ENCODE results near the gene DENND1A. TPM values are rescaled to one million over a fixed set of nuclear protein-coding genes. Genes with fewer than 3 reads are reported as not detected.

Gene DENND1A
- total RNA-seq, 4 donors from 2014 or later = 37.1 to 55.3 (median 50.0) TPM

- no peak for DNase-seq
- Histone ChIP-seq H3K4me3 (no peak overlapping the region), H3K4me1 (no peaks in the 10 kb centered on the region), H3K27me3 (no peaks in the 10 kb centered on the region), H3K9me3 (peaks cover 0 to 9% (median 0%) of the 10 kb centered on the region in 4 donors), H3K36me3 (no peaks in the 10 kb centered on the region), H3K27ac (no peak overlapping the region)
- TF ChIP-seq POLR2A (IDR thresholded peaks at IDR 0.05) = no peak
- TF ChIP-seq, protein P1, sequence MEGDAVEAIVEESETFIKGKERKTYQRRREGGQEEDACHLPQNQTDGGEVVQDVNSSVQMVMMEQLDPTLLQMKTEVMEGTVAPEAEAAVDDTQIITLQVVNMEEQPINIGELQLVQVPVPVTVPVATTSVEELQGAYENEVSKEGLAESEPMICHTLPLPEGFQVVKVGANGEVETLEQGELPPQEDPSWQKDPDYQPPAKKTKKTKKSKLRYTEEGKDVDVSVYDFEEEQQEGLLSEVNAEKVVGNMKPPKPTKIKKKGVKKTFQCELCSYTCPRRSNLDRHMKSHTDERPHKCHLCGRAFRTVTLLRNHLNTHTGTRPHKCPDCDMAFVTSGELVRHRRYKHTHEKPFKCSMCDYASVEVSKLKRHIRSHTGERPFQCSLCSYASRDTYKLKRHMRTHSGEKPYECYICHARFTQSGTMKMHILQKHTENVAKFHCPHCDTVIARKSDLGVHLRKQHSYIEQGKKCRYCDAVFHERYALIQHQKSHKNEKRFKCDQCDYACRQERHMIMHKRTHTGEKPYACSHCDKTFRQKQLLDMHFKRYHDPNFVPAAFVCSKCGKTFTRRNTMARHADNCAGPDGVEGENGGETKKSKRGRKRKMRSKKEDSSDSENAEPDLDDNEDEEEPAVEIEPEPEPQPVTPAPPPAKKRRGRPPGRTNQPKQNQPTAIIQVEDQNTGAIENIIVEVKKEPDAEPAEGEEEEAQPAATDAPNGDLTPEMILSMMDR (IDR thresholded peaks at IDR 0.05) = no peak
These were observed 338.6 kb downstream of the DENND1A start for GRCh38 chr9:123591283-123591682.

DNA sequence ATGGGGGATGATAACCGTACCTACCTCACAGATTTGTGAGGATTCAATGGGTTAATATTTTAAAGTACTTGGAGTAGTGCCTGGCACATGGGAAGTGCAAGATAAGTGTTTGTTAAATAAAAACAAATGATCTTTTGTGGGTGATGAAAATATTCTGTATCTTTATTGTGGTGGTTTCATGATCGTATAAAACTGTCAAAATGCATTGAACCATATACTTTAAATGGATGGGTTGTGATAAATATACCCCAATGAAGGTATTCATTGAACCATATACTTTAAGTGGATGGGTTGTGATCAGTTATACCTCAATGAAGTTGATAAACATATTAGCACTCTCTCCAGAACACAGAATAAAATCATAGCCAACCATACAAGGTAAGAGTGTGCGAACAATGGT, 339.4 kb downstream of the DENND1A start:
- TF ChIP-seq, protein P1 (IDR thresholded peaks at IDR 0.05) = no peak
- TF ChIP-seq POLR2A (IDR thresholded peaks at IDR 0.05) = no peak
- H3K36me3 ChIP-seq = no peaks in the 10 kb centered on the region
- H3K4me3 ChIP-seq = no peak overlapping the region
- H3K4me1 ChIP-seq = no peaks in the 10 kb centered on the region
- no peak overlapping the region for H3K27ac ChIP-seq
- peaks cover 0 to 9% (median 0%) of the 10 kb centered on the region in 4 donors for H3K9me3 ChIP-seq
- no peaks in the 10 kb centered on the region for H3K27me3 ChIP-seq
- DNase-seq = no peak

- TF ChIP-seq, protein P1 (IDR thresholded peaks at IDR 0.05) = no peak
- no peak for TF ChIP-seq POLR2A (IDR thresholded peaks at IDR 0.05)
- H3K4me1 ChIP-seq = no peaks in the 10 kb centered on the region
- no peak overlapping the region for H3K27ac ChIP-seq
- H3K9me3 ChIP-seq = peaks cover 0 to 9% (median 0%) of the 10 kb centered on the region in 4 donors
- H3K4me3 ChIP-seq = no peak overlapping the region
- no peaks in the 10 kb centered on the region for H3K27me3 ChIP-seq
- no peaks in the 10 kb centered on the region for H3K36me3 ChIP-seq
- no peak for DNase-seq
These were observed 340.3 kb downstream of the DENND1A start for GRCh38 chr9:123589361-123590239.

- Histone ChIP-seq H3K36me3 (peaks cover 0 to 15% (median 0%) of the 10 kb centered on the region in 3 donors), H3K9me3 (peaks cover 0 to 9% (median 0%) of the 10 kb centered on the region in 4 donors), H3K4me3 (no peak overlapping the region), H3K4me1 (no peaks in the 10 kb centered on the region), H3K27me3 (no peaks in the 10 kb centered on the region), H3K27ac (no peak overlapping the region)
- no peak for DNase-seq
- TF ChIP-seq, protein P1 (IDR thresholded peaks at IDR 0.05) = no peak
- no peak for TF ChIP-seq POLR2A (IDR thresholded peaks at IDR 0.05)
These were observed 343.7 kb downstream of the DENND1A start for GRCh38 chr9:123586275-123586674.

- Histone ChIP-seq H3K27ac (no peak overlapping the region), H3K27me3 (no peaks in the 10 kb centered on the region), H3K36me3 (peaks cover 0 to 15% (median 0%) of the 10 kb centered on the region in 3 donors), H3K4me1 (no peaks in the 10 kb centered on the region), H3K9me3 (peaks cover 0 to 9% (median 0%) of the 10 kb centered on the region in 4 donors), H3K4me3 (no peak overlapping the region)
- no peak for DNase-seq
- no peak for TF ChIP-seq POLR2A (IDR thresholded peaks at IDR 0.05)
- TF ChIP-seq, protein P1 (IDR thresholded peaks at IDR 0.05) = no peak
These were observed 345.4 kb downstream of the DENND1A start for GRCh38 chr9:123584202-123585176.
